Activated CD4-positive, alpha-beta T cell treated with anti-CD3 and anti-CD28 coated beads for 1 hour (primary cell): Measurements from ENCODE around the gene CHMP3.
A peak's percentile ranks its signal among the peaks of the same experiment; 100 is the strongest.
"Not testable (repeated sequence)": the region's sequence is repeated elsewhere in the genome, so short reads cannot be mapped to it uniquely, and the experiment has no call there.

ENCODE experiments used
- DNase-seq: peaks from one replicate; pipeline ENCODE4 v3.0.0-alpha.2; 2020

CHMP3 gene

GRCh38 chr2:86562922-86563649, at the start of gene CHMP3:
TSS of gene CHMP3 (minus strand) at chr2:86563443. CDS start at chr2:86563348, 95 bp downstream.
- DNase-seq, result peak; percentile 96

DNA sequence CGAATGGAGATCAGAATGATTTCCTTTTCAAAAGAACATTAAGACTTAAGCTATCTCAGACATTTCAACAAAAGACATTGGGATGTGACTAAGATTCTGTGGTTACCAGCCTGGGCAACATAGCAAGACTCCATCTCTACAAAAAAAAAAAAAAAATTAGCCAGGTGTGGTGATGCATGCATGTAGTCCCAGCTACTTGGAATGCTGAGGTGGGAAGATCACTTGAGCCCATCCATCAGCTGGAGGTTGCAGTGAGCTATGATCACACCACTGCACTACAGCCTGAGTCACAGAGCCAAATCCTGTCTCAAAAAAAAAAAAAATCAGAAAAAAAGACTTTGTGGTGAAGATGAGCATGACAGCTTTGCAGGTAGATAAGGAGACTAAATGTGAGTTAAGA, 47.6 kb upstream of the CHMP3 start:
- DNase-seq, result no peak

DNA sequence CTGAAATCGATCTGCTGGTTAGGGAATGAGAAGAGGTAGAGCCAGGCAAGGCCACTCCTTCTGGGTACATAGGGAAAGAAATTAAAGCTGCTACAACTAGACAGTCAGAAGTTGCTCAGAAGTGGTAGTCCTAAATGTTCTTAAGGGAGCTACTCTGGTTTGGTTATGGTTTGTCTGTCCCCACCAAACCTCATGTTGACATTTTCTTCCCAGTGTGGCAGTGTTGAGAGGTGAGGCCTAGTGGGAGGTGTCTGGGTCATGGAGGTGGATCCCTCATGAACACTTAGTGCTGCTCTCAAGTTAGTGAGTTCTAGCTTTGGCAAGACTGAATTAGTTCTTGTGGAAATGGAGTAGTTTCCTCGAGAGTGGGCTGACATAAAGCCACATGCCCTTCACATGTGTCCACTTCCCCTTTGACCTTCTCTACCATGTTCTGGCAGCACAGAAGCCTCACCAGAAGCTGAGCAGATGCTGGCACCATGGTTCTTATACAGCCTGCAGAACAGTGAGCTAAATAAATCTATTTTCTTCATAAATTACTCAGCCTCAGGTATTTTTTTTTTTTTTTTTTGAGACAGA, 45.7 kb upstream of the CHMP3 start:
- no peak for DNase-seq

DNA sequence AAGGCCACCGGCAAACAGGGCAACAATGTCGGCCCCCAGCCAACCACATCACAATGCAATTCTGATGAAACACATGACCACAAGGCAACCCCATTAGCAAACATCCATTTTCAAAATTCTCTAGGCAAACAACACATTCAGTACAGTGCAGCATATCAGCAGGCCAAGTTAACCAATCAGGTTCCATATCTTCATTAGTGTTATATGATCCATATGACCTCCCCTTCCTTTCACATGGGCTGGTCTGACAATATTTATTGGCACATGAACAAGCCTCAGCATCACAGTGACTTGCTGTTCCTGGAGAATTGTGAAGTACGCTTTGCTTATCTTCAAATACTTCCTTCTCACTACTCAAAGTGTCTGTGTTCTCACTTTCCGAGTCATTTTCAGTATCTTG, 40.7 kb upstream of the CHMP3 start:
- DNase-seq, result no peak

- DNase-seq, result no peak
Observed at GRCh38 chr2:86598966-86599365, 35.7 kb upstream of the CHMP3 start.

DNA sequence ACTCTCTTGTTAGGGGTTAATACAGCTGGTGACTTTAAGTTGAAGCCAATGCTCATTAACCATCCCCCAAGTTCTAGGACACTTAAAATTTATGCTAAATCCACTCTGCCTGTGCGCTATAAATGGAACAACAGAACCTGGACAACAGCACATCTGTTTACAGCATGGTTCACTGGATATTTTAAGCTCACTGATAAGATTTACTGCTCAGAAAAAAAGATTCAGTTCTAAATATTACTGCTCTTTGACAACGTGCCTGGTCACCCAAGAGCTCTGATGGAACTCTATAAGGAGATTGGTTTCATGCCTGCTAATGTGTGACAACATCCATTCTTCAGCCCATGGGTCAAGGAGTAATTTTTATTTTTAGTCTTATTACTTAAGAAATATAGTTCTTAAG, 32.9 kb upstream of the CHMP3 start:
- DNase-seq, result no peak

DNA sequence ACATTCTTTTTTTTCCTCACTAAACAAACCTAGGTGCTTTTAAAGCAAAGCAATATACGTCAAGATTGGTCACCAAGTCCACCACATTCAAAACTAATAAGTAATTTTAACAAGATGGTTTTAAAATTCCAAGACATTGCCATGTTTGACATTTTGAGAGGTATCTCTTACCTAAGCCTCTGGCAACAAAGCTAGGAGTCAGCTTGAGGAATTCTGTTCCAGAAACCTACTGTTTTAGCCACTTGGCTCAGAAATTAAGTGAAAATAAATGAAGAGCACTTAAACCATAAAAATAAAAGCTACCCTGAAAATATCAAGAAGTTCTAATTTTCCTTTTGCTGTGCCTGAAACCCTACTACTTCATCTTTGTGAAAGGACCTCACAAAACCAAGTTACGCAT, 30.0 kb upstream of the CHMP3 start:
- DNase-seq, result no peak

GRCh38 chr2:86592547-86593230, 29.4 kb upstream of the CHMP3 start:
- DNase-seq, result no peak

- not testable (repeated sequence) for DNase-seq
Observed at GRCh38 chr2:86589701-86590100, 26.5 kb upstream of the CHMP3 start.

DNA sequence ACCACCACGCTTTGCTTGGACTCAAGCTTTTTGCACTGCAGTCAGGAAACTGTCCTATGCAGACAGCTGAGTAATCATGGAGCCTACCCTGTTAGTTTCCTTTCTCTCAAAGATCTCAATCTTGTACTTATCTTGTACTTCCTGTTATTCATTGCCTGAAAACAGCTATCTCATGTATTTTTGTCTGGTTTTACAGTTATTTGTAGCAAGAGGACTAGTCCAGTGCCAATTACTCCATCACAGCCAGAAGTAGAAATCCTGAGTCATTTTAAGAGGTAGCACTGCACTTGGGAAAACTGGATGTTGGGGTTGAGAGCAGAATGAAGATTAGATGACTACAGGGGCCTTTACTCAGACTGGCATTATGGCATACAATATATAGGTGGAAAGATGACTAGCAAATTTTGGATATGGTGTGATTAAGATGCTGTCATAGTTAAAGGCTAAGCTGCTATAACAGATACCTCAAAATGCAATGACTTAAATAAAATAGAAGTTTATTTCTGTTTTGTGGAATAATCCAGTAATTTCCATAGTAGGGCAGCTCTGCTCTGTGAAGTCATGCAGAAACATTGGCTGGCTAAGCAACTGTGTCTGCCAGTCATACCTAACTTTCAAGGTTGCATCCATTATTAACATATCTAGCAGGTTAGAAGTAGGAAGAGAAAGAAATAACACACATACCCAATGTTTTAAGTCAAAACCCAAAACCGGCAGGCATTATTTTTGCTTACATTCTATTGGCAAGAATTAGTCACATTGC, 21.1 kb upstream of the CHMP3 start:
- DNase-seq, result no peak

DNA sequence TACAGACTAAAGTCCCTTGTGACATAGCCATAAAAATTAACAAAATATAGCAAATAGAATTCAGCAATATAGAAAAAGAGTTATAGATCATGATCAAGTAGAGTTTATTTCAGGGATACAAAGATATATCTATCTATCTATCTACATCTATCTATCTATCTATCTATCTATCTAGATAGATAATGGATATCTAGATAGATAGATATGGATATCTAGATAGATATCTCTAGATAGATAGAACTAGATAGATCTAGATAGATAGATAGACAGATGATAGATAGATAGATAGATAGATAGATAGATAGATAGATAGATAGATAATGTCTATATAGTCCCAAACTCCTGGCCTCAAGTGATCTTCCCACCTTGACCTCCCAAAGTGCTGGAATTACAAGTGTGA, 17.3 kb upstream of the CHMP3 start:
- no peak for DNase-seq

GRCh38 chr2:86577817-86578456, 14.7 kb upstream of the CHMP3 start:
- no peak for DNase-seq

DNA sequence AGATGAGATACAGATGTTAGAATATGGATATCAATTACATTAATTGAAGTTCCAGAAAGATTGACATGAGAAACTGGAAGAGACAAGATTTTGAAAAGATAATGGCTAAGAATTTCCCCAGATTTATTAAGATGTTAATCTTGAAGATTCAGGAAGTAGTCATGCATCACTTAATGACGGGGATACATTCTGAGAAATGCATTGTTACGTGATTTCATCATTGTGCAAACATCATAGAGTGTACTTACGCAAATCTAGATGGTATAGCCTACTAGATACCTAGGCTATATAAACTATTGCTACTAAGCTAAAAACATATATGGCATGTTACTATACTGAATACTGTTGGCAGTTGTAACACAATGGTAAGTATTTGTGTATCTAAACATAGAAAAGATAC, 6.8 kb upstream of the CHMP3 start:
- no peak for DNase-seq

GRCh38 chr2:86566821-86567190, 3.6 kb upstream of the CHMP3 start:
- DNase-seq, result no peak

DNA sequence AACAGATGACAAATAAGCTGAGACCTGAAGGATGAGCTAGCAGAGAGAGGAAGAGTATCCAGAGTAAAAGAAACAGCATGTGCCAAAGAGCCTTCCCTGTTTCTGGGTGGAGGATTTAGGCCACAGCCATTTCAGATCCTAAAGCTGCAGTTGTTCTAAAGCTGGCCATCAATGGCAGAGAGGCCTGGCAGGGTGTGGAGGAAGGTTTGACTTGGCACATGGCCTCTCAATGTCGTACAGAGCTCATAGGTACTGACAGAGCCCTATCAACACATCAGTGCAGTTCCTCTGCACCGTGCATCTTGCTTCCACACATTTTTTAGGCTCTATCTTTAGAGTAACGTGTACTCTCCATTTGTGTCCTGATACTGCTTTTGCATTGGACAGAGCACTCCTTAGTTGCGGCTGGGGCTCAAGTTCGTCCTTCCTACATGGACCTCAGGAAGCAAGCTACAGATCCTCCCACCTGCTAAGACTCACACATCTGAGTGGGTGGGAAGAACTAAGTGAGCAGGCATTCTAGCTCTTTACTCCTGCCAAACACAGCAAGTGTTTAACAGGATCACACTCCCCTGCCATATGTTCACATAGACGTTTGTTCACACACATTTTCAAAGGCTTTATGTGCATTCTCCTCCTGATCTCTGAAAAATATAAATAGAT, 3.0 kb upstream of the CHMP3 start:
- no peak for DNase-seq

- DNase-seq, result no peak
Observed at GRCh38 chr2:86563650-86564061, 413 bp upstream of the CHMP3 start.

GRCh38 chr2:86562485-86562921, 740 bp downstream of the CHMP3 start:
- no peak for DNase-seq

DNA sequence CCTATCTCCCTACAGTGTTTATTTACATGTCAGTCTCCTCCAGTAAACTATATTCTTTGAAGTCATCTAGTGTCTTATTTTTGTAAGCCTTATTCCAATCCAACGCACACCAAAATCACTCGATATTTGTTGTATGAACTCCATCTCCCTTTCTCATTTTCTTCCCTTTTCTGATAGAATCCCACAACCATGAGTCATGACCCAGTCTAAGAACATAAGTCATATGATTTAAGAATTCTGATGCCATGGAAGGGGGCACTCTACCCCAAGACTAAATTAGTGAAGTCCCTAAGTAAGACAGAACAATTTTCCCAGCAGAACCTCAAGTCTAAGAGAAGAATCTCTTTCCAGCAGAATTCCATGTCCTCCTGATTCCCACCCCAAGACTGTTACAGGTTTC, 5.4 kb downstream of the CHMP3 start:
- no peak for DNase-seq

- DNase-seq, result no peak
Observed at GRCh38 chr2:86556508-86556907, 6.7 kb downstream of the CHMP3 start.

DNA sequence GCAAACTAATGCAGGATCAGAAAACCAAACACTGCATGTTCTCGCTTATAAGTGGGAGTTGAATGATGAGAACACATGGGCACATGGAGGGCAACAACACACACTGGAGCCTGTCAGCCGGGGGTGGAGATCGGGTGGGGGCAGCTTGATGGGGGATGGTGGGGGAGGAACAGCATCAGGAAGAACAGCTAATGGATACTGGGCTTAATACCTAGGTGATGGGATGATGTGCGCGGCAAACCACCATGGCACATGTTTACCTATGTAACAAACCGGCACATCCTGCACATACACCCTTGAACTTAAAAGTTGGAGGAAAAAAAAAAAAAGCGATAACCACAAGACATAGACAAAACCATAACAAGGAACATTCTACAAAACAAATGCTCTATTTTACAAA, 10.4 kb downstream of the CHMP3 start:
- DNase-seq, result no peak

DNA sequence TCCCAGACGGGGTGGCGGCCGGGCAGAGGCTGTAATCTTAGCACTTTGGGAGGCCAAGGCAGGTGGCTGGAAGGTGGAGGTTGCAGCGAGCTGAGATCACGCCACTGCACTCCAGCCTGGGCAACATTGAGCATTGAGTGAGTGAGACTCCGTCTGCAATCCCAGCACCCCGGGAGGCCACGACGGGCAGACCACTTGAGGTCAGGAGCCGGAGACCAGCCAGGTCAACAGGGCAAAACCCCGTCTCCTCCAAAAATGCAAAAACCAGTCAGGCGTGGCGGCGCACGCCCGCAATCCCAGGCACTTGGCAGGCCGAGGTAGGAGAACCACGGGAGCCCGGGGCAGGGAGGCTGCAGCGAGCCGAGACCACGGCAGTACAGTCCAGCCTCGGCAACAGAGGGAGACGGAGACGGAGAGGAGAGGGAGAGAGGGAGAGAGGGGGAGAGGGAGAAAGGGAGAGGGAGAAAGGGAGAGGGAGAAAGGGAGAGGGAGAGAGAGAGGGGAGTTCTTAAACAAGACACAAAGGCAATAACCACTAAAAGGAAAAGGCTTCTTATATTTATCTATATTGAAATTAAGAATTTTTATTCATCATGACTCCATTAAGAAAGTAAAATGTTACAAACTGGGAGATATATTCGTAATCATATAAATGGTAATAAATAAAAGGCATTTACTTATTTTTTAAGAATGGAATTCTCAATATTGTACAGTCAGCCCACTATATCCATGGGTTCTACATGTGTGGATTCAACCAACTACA, 13.1 kb downstream of the CHMP3 start:
- not testable (repeated sequence) for DNase-seq

GRCh38 chr2:86549440-86549839, 13.8 kb downstream of the CHMP3 start:
- not testable (repeated sequence) for DNase-seq
